ENCODE measurements around the gene CHN2. TPM values are rescaled to one million over a fixed set of nuclear protein-coding genes. Genes with fewer than 3 reads are reported as not detected.

Gene CHN2
- total RNA-seq, 1 donor from 2014 or later: 36.1 TPM

DNA sequence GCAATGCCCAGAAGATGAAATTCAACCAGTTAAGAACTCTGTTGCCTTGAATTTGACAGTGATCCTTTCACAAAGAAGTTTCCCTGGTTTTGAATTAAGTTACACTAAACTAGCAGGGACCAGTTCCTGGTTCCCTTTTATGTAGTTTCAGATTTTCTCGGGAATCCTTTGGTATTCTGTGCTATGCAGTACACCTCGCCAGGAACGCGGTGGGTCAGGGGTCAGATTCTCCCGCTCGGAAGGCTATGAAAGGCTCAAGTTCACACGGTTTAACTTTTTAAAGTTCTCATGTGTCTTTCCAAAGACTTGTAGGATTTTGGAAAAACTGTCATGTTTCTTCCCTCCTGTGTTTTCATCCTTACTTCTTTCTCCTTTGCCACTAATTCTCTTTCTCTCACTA is 264.4 kb downstream of the CHN2 start:
- Histone ChIP-seq H3K9me3 (replicated peaks) (no peaks in the 10 kb centered on the region), H3K36me3 (no peaks in the 10 kb centered on the region)
- intact Hi-C loops (cut with micrococcal nuclease): no loop called here

DNA sequence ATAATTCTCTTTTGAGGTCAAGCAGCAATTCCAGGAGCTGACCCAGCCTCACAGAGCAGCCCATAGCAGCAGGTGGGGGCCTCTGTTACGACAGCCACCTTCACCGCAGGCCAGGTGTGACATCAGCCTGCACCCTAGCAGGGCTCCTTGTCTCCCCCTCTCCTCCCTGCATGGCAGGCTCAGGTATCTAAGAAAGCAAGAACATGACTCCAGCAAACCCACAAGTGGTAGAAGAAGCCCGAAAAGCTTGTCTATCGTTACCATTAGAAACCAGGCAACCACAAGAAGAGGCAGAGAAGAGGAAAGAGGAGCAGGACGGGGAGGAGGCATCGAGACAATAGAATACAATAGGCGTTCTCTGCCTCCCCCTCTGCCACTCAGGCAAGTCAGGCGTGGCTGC is 265.0 kb downstream of the CHN2 start:
- intact Hi-C loops (cut with micrococcal nuclease): no loop called here
- no peak overlapping the region for H3K27ac ChIP-seq (replicated peaks)
- no peak overlapping the region for H3K4me3 ChIP-seq
- H3K36me3 ChIP-seq: no peaks in the 10 kb centered on the region
- TF ChIP-seq, protein P1, sequence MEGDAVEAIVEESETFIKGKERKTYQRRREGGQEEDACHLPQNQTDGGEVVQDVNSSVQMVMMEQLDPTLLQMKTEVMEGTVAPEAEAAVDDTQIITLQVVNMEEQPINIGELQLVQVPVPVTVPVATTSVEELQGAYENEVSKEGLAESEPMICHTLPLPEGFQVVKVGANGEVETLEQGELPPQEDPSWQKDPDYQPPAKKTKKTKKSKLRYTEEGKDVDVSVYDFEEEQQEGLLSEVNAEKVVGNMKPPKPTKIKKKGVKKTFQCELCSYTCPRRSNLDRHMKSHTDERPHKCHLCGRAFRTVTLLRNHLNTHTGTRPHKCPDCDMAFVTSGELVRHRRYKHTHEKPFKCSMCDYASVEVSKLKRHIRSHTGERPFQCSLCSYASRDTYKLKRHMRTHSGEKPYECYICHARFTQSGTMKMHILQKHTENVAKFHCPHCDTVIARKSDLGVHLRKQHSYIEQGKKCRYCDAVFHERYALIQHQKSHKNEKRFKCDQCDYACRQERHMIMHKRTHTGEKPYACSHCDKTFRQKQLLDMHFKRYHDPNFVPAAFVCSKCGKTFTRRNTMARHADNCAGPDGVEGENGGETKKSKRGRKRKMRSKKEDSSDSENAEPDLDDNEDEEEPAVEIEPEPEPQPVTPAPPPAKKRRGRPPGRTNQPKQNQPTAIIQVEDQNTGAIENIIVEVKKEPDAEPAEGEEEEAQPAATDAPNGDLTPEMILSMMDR (IDR thresholded peaks at IDR 0.05; ENCODE audit: borderline replicate concordance): no peak
- no peak for DNase-seq
- H3K9me3 ChIP-seq (replicated peaks): no peaks in the 10 kb centered on the region
- H3K4me1 ChIP-seq: peaks cover 25% of the 10 kb centered on the region
- no peaks in the 10 kb centered on the region for H3K27me3 ChIP-seq (ENCODE audit: low read depth)

More for the DNA sequence above, 264.4 kb downstream of the CHN2 start:
- Histone ChIP-seq H3K4me3 (no peak overlapping the region), H3K4me1 (peaks cover 18% of the 10 kb centered on the region), H3K27ac (replicated peaks) (no peak overlapping the region), H3K27me3 (ENCODE audit: low read depth) (no peaks in the 10 kb centered on the region)
- TF ChIP-seq, protein P1 (IDR thresholded peaks at IDR 0.05; ENCODE audit: borderline replicate concordance): no peak
- no peak for DNase-seq

DNA sequence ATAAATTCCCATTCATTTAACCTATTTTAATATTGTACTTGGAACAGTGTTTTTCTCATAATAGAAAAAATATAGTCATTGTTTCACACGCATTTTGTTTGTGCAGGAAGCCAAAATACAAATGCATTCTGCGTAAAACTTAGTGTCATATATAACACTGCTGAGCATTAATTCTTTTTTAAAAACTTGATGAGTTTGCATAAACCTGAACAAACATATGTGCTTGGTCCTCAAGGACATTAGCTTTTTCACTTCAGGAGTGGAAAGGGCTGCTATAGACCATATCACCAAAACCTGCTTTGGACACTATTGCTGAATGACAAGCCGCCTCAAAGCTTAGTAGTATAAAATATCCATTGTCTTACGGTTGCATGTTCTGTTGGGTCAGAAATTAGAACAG is 267.4 kb downstream of the CHN2 start:
- TF ChIP-seq, protein P1 (IDR thresholded peaks at IDR 0.05; ENCODE audit: borderline replicate concordance): no peak
- no peaks in the 10 kb centered on the region for H3K9me3 ChIP-seq (replicated peaks)
- H3K36me3 ChIP-seq: no peaks in the 10 kb centered on the region
- H3K4me3 ChIP-seq: no peak overlapping the region
- H3K27ac ChIP-seq (replicated peaks): no peak overlapping the region
- H3K4me1 ChIP-seq: peaks cover 37% of the 10 kb centered on the region
- intact Hi-C loops (cut with micrococcal nuclease): no loop called here
- DNase-seq: no peak
- no peaks in the 10 kb centered on the region for H3K27me3 ChIP-seq (ENCODE audit: low read depth)

DNA sequence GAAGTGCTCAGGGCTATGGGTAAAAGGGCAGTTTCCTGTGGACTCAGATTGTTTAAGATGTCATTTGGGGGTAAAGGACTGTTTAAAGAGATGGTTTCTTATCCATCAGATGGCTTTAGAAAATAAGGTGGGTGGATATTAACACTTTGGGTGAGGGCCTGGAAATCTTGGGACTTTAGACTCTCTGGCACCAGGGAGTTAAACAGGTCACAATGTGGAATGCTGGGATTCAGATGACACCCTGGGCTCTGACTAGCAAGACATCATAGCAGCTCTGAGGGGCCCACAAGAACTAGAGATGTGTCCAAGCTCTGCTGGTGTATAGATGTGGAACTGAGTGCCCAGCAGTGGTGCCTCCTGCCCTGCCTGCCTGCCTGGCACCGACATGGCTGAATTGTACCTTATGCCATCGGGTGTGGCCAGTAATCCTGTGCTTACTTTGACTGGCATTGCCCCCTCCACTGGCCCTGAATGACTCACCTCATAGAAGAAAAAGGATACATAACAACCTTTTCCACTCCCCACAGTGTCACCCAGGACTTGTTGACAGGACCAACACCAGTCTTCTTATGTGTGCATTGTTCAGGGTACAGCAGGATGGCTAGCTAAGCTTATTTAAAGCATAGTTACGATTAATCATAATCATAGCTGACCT is 269.1 kb downstream of the CHN2 start:
- intact Hi-C loops (cut with micrococcal nuclease): no loop called here
- no peak overlapping the region for H3K4me3 ChIP-seq
- DNase-seq: no peak
- H3K36me3 ChIP-seq: no peaks in the 10 kb centered on the region
- peaks cover 30% of the 10 kb centered on the region for H3K4me1 ChIP-seq
- H3K27me3 ChIP-seq (ENCODE audit: low read depth): no peaks in the 10 kb centered on the region
- H3K27ac ChIP-seq (replicated peaks): no peak overlapping the region
- TF ChIP-seq, protein P1 (IDR thresholded peaks at IDR 0.05; ENCODE audit: borderline replicate concordance): no peak
- no peaks in the 10 kb centered on the region for H3K9me3 ChIP-seq (replicated peaks)

DNA sequence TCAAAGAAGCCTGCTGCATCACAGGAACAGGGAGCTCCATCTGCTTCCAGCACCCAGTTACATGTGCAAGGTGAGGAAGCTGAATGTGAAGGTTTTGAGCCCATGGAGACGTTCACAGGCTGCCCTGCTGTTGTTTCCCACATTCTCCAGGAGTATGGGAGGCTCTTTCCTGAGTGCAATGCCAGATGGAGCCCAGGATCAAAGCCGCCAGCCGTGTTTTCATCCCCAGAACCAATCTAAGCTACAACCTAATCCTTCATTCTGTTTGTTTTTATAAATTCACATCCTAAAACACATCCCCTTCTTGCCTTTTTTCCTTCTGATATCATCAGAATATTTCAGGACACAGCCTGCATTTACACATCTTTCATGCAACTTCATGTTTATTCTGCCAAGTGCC is 270.2 kb downstream of the CHN2 start:
- Histone ChIP-seq H3K27ac (replicated peaks) (no peak overlapping the region), H3K36me3 (no peaks in the 10 kb centered on the region), H3K27me3 (ENCODE audit: low read depth) (no peaks in the 10 kb centered on the region), H3K4me1 (peaks cover 41% of the 10 kb centered on the region), H3K9me3 (replicated peaks) (no peaks in the 10 kb centered on the region), H3K4me3 (no peak overlapping the region)
- DNase-seq: no peak
- TF ChIP-seq, protein P1 (IDR thresholded peaks at IDR 0.05; ENCODE audit: borderline replicate concordance): no peak
- intact Hi-C loops (cut with micrococcal nuclease): no loop called here
